Neural progenitor cell (in vitro differentiated cells): ENCODE measurements around the gene CPLX1.

ENCODE experiments used
- CTCF ChIP-seq: fragments of 200-600 bp; sonication (generic); IDR thresholded peaks from 2 replicates; pipeline ENCODE4 v1.5.1; 2017; ENCODE audit warnings: antibody characterized with exemption, mild to moderate bottlenecking
- EZH2 ChIP-seq: fragments of 200-600 bp; sonication (generic); IDR thresholded peaks from 2 replicates; pipeline ENCODE4 v1.6.1; 2017; ENCODE audit warnings: antibody characterized with exemption, mild to moderate bottlenecking, moderate library complexity

- TF ChIP-seq CTCF (no peak), EZH2 (no peak)
Measured at GRCh38 chr4:807792-808191, 18.1 kb downstream of the CPLX1 start.
